GM18858 (cell line): ENCODE results near the gene ASCL2.

Experiments used
- ATAC-seq: cut with Tn5 transposase; IDR thresholded peaks from one replicate; pipeline ENCODE4 v1.9.1; 2021; ENCODE audit not compliant: unreplicated experiment

Gene ASCL2

DNA sequence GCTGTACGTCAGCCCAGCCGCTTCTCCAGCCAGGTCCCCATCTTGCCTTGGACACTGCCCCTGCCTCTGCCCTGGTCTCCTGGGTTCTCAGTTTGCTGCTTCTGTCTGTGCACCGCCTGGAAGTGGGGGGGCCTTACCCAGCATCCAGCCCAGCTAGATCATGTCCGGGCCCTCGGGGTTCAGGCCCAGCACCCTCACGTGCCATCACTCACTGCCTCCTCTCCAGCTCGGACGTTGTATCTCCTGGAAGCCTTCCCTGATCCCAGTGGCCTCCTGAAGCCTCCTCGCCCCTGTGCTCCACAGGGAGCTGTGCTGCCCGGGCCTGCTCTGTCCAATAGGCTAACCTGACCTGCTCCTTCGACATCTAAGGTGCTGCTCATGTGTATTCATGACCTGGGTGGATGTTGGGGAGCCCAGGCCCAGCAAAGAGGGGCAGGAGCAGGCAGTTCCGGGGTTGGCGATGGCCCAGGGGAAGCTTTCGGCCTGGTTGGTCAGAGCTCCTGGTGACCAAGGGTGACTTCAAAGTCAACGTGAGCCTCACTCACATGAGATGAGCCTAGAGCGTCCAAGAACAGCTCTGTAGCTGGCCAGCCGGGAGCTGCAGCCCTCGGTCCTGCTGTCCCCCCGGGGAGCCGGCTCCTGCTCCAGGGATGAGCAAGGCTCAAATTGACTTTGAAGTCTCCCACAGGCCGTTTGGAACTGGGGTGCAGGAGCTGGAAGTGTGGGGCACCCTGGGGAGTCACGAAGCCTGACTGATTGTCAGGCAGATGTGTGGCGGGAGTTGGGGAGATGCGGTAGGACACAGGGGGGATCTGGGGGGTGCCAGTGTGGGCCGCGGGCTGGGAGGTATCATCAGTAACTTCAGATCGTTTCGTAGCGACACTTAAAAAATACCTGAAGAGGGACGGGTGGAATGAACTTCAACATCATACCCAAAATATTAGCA is 5.2 kb upstream of the ASCL2 start:
- ATAC-seq = no peak

DNA sequence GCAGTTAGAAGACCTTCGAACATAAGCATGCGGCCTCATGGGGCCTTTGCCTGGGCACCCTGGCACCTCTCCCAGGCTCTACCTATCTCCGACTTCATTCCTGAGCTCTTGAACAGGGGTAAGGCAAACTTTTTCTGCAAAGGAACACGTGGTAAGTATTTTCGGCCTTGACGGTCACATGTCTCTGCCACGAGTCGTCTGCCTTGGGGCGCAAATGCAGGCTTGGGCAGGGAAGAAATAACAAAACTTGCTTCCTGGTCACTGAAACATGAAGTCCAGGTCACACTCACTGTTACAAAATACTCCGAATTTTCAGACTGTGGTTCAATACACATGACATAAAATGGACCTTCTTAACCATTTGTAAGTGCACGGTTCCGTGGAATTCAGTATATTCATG is 3.4 kb upstream of the ASCL2 start:
- no peak for ATAC-seq

- no peak for ATAC-seq
Observed at GRCh38 chr11:2273311-2273710, 2.9 kb upstream of the ASCL2 start.

GRCh38 chr11:2272946-2273280 is 2.5 kb upstream of the ASCL2 start:
- ATAC-seq = no peak

- no peak for ATAC-seq
Observed at GRCh38 chr11:2272228-2272945, 2.0 kb upstream of the ASCL2 start.

- no peak for ATAC-seq
Observed at GRCh38 chr11:2271327-2272227, 1.2 kb upstream of the ASCL2 start.

GRCh38 chr11:2271077-2271326 is 614 bp upstream of the ASCL2 start:
- ATAC-seq = no peak

GRCh38 chr11:2269601-2270321 is 627 bp downstream of the ASCL2 start:
- no peak for ATAC-seq

DNA sequence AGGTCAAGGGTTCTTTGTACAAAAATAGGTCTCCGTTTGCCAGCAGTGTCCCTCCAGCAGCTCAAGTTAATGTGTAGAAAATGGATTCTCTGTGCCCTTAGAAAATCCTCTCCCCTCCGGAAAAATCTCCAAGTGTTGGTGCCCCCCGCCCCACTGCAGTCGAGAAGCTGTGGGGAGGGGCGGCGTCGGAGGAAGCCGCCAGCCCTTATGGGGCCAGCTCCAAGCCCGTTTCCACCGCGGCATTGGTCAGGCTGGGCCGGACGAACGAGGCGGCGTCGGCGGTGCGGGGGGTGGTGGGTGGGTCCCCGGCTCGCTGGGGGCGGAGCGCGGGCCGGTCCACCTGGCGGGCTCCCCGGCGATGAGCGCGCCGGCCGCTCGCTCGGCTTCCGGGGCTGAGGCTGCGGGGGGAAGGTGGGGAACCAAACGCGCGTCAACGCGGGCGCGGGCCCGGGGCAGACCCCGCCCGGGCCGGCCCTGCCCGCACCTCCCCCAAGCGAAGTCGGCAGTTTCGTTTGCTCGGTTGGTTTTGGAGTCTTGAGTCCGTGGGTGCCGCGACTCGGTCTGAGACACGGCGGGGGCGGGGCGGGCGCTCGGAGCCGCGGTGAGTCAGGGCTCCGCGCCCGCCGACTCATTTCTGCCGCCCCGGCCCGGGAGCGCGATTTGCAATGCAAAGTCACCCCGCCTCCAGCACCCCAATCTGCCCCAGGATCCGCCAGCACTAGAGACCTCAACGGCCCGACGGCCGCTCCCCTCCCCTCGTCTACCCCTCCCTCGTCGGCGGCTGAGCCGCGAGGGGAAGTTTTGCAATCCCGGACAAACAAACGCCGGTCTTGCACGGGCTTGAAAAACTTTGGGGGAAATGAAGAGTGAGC is 1.4 kb downstream of the ASCL2 start:
- ATAC-seq = no peak

- ATAC-seq = no peak
Observed at GRCh38 chr11:2267851-2268728, 2.3 kb downstream of the ASCL2 start.

DNA sequence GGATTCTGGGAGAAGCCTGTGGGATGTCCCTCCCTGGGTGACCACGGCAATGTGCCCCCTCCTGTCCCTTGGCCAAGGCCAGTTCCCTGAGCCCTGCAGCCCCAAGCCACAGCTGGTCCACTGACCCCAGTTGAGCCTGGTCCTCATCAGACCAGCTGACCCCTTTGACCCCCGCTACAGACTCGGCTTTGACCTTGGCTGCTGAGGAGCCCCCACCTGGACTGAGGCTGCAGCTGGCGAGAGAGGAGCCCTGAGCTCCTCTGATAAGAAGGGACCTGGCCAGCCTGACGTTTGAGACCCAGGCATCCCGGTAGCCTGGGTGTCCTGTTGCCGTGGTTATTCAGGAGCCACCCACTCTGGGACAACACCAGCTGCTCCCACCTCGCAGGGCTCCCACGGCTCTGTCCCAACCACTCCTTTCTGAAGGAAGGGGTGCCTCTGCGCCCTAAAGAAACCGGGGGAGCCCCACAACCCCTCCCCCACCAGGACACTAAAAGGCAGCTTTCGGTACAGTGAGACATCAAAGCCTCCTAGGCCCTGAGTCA is 3.0 kb downstream of the ASCL2 start:
- ATAC-seq = no peak

DNA sequence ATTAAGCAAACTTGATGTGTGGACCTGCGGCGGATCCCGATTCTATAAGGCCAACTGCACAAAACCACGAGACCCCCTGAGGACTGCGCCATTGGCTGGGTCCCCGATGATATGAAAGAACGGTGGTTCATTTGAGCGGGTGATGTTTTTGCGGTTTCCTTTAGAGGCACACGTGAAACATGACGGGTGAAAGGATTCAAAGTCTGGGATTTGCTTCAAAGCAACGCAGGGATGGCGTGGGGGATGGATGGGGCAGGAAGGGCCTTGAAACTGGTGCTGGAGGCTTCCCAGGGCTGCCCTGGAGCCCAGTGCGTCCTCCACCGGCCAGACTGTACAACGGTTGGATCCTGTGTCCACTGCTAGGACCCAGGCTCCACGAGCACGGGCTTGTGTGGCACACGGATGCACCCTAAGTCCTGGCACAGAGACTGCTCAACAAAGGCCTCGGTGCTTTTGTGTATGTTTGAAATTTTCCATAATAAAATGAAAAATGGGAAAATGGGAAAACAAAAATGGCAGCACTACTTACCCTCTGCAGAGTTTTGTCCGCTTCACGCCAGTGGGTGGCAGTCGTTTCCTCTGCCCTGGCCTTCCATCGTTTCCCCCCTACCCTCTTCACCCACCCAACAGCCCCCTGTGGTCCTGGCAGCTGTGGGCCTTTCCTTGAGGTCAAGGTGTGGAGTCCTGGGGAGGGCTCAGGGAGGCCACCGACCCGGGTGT is 3.6 kb downstream of the ASCL2 start:
- no peak for ATAC-seq

GRCh38 chr11:2265854-2266585 is 4.4 kb downstream of the ASCL2 start:
- no peak for ATAC-seq

DNA sequence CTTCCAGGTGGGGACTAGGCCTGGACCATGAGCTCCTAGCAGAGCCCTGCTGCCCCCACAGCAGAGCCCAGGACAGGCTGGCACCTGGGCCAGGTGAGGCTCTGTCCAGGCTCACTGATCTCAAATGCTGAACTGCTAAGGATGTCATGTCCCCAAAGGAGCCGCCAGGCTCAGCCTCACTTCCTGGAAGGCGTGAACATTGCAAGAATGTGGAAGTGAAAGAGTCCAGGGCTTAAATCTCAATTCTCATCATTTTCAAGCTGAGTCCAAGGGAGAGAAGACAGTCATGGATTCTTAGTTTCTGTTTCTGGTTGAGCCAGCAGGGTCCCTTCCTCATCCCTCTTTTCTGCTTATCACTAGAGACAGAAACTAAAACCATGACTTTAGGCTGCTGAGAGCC is 5.0 kb downstream of the ASCL2 start:
- ATAC-seq = no peak

GRCh38 chr11:2264366-2265053 is 5.9 kb downstream of the ASCL2 start:
- no peak for ATAC-seq

- ATAC-seq = no peak
Observed at GRCh38 chr11:2263724-2264360, 6.5 kb downstream of the ASCL2 start.
